SK-N-SH (cell line): ENCODE measurements around the gene CCDC70.

Source experiments
- EP300 ChIP-seq, 2 experiments: IDR thresholded peaks; 2 replicates each; pipeline versions ENCODE4 v1.4.0 to v1.6.1; 2012; ENCODE audit warnings: borderline replicate concordance in 1 of 2, low read depth in 1 of 2, low read length in 1 of 2
- MEF2A ChIP-seq: IDR thresholded peaks from 2 replicates; pipeline ENCODE4 v1.4.0; 2012; ENCODE audit warnings: low read depth, borderline replicate concordance
- MXI1 ChIP-seq: IDR thresholded peaks from 2 replicates; pipeline ENCODE4 v1.6.1; 2012; ENCODE audit warnings: mild to moderate bottlenecking, low read depth, low read length, improper control_type of control experiment
- NRF1 ChIP-seq: IDR thresholded peaks from 2 replicates; pipeline ENCODE4 v1.6.1; 2012; ENCODE audit warnings: low read depth, mild to moderate bottlenecking, low read length
- POLR2AphosphoS5 ChIP-seq: IDR thresholded peaks from 2 replicates; pipeline ENCODE4 v1.6.1; 2012; ENCODE audit warnings: low read depth, low read length
- RAD21 ChIP-seq: IDR thresholded peaks from 2 replicates; pipeline ENCODE4 v1.6.1; 2012; ENCODE audit warnings: mild to moderate bottlenecking, low read length
- RCOR1 ChIP-seq: fragments of 150-350 bp; IDR thresholded peaks from 2 replicates; pipeline ENCODE4 v1.6.1; 2017; ENCODE audit warnings: antibody characterized with exemption, low read length
- TAF1 ChIP-seq: IDR thresholded peaks from 2 replicates; pipeline ENCODE4 v1.6.1; 2012; ENCODE audit warnings: low read depth, mild to moderate bottlenecking, low read length, moderate library complexity, borderline replicate concordance
- TCF12 ChIP-seq: IDR thresholded peaks from 2 replicates; pipeline ENCODE4 v1.4.0; 2012
- YY1 ChIP-seq: IDR thresholded peaks from 2 replicates; pipeline ENCODE4 v1.4.0; 2012; ENCODE audit warnings: low read depth, mild to moderate bottlenecking
- TF ChIP-seq, protein P1 (sequence below): fragments of 200-600 bp; sonication (generic); IDR thresholded peaks from 2 replicates; pipeline ENCODE4 v1.6.1; 2017; ENCODE audit warnings: antibody characterized with exemption, mild to moderate bottlenecking, moderate library complexity
- TF ChIP-seq, protein P2 (sequence below): fragments of 150-350 bp; IDR thresholded peaks from 2 replicates; pipeline ENCODE4 v1.6.1; 2017; ENCODE audit warnings: antibody characterized with exemption, low read length, low read depth, borderline replicate concordance

DNA sequence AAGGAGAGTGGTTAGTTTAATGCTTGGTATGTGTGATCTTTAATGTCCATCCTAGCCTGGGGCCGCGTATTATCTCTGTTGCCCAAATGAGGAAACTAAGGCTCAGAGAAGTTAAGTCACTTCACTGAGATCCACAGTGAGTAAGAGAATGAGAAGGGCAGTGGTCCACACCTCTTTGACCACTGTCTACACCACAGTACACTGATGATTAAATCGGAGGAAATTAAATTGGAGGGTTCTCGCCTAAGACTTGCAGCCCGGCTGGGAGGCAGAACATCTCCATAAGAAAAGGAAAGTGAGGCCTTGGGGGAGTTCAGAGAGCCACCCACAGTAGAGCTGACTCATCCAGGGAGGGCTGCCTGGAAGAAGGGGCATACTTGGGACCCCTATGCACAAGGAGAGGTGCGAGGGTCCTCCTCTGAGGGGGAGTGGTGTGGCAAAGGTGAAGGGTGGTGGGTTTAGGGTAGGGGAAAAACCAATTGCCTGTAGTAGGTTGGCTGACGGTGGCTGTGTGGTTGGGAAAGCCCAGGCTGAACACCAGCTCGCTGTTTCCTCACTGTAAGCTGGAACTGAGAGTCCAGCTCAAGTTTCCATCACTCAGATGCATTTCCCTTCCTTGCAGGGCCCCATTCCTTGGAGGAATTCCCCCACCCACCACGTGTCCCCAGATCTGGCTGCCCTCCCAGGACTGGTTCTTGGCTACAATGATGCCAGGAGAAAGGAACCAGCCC, 42.8 kb upstream of the CCDC70 start:
- TF ChIP-seq POLR2AphosphoS5 (no peak), RAD21 (no peak), EP300 (IDR thresholded peaks at IDR 0.05; ENCODE audit: borderline replicate concordance in 1 of 2, low read depth in 1 of 2, low read length in 1 of 2) (no peak), TAF1 (no peak), MXI1 (no peak), TCF12 (no peak), MEF2A (no peak), YY1 (no peak), RCOR1 (no peak), NRF1 (no peak)
- TF ChIP-seq, protein P1, sequence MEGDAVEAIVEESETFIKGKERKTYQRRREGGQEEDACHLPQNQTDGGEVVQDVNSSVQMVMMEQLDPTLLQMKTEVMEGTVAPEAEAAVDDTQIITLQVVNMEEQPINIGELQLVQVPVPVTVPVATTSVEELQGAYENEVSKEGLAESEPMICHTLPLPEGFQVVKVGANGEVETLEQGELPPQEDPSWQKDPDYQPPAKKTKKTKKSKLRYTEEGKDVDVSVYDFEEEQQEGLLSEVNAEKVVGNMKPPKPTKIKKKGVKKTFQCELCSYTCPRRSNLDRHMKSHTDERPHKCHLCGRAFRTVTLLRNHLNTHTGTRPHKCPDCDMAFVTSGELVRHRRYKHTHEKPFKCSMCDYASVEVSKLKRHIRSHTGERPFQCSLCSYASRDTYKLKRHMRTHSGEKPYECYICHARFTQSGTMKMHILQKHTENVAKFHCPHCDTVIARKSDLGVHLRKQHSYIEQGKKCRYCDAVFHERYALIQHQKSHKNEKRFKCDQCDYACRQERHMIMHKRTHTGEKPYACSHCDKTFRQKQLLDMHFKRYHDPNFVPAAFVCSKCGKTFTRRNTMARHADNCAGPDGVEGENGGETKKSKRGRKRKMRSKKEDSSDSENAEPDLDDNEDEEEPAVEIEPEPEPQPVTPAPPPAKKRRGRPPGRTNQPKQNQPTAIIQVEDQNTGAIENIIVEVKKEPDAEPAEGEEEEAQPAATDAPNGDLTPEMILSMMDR: no peak
- TF ChIP-seq, protein P2, sequence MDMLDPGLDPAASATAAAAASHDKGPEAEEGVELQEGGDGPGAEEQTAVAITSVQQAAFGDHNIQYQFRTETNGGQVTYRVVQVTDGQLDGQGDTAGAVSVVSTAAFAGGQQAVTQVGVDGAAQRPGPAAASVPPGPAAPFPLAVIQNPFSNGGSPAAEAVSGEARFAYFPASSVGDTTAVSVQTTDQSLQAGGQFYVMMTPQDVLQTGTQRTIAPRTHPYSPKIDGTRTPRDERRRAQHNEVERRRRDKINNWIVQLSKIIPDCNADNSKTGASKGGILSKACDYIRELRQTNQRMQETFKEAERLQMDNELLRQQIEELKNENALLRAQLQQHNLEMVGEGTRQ: no peak
